OCI-LY3 (cell line): ENCODE measurements around the gene PFKFB4.
"Not testable (repeated sequence)": the region's sequence is repeated elsewhere in the genome, so short reads cannot be mapped to it uniquely, and the experiment has no call there.

Experiments
- H2AFZ ChIP-seq: fragments of 200-600, 300-600 bp; shearing (Covaris generic); 2 replicates; pipeline ENCODE4 v1.6.0; 2014; ENCODE audit warnings: antibody characterized with exemption, low read depth, low read length
- H3K27ac ChIP-seq: fragments of 200-600, 300-600 bp; sonication (generic); 2 replicates; pipeline ENCODE4 v1.5.1; 2014; ENCODE audit warnings: mild to moderate bottlenecking, low read length, moderate library complexity, mixed read lengths
- H3K27me3 ChIP-seq: fragments of 200-600, 300-600 bp; sonication (generic); 2 replicates; pipeline ENCODE4 v1.6.1; 2014; ENCODE audit warnings: low read depth, low read length, mixed read lengths
- H3K36me3 ChIP-seq: fragments of 200-600, 300-600 bp; sonication (generic); replicated peaks from 2 replicates; pipeline ENCODE3; 2014; ENCODE audit warnings: low read depth, low read length, mixed read lengths
- H3K4me1 ChIP-seq: fragments of 300-600, 200-600 bp; sonication (generic); 2 replicates; pipeline ENCODE4 v1.6.1; 2014; ENCODE audit warnings: low read length, mixed read lengths
- H3K4me2 ChIP-seq: fragments of 200-600, 300-600 bp; sonication (generic); 2 replicates; pipeline ENCODE4 v1.6.1; 2014; ENCODE audit warnings: low read length, mixed read lengths
- H3K4me3 ChIP-seq: fragments of 300-600, 200-600 bp; sonication (generic); 2 replicates; pipeline ENCODE4 v1.5.1; 2014; ENCODE audit warnings: antibody characterized with exemption, mild to moderate bottlenecking, low read length, moderate library complexity
- H3K79me2 ChIP-seq: fragments of 300-600, 200-600 bp; shearing (Covaris generic); 2 replicates; pipeline ENCODE4 v1.6.1; 2014; ENCODE audit warnings: mild to moderate bottlenecking, low read length, mixed read lengths
- H3K9ac ChIP-seq: fragments of 300-600, 200-600 bp; shearing (Covaris generic); 2 replicates; pipeline ENCODE4 v1.6.0; 2014; ENCODE audit warnings: mild to moderate bottlenecking, low read length, moderate library complexity
- H3K9me3 ChIP-seq: fragments of 200-600, 300-600 bp; shearing (Covaris generic); 2 replicates; pipeline ENCODE4 v1.6.1; 2014; ENCODE audit warnings: low read length, mixed read lengths; ENCODE audit not compliant: insufficient read depth
- H4K20me1 ChIP-seq: fragments of 200-600, 300-600 bp; sonication (generic); 2 replicates; pipeline ENCODE4 v1.6.1; 2016; ENCODE audit warnings: low read length, mixed read lengths; ENCODE audit not compliant: insufficient read depth
- EZH2phosphoT487 ChIP-seq: fragments of 200-600 bp; shearing (Covaris generic); IDR thresholded peaks from 2 replicates; pipeline ENCODE4 v1.6.1; 2018; ENCODE audit warnings: antibody characterized with exemption, mixed run types, low read depth
- TF ChIP-seq, protein P1 (sequence below): fragments of 200-600, 300-600 bp; sonication (generic); IDR thresholded peaks from 2 replicates; pipeline ENCODE4 v1.5.1; 2014; ENCODE audit warnings: antibody characterized with exemption, low read length, low read depth

The PFKFB4 gene

GRCh38 chr3:48493203-48493501, 63.5 kb downstream of the PFKFB4 start:
- no peaks in the 10 kb centered on the region for H3K79me2 ChIP-seq
- H3K9me3 ChIP-seq, result peaks cover 2% of the 10 kb centered on the region; the same call in 1 of the 2 replicates
- H3K27ac ChIP-seq, result peak overlapping the region; percentile 37
- H3K27me3 ChIP-seq, result no peaks in the 10 kb centered on the region
- 0 out of 2 replicates have a peak overlapping the region, but pooled peaks have one; percentile 64 for H3K4me2 ChIP-seq
- H3K36me3 ChIP-seq, result peaks cover 2% of the 10 kb centered on the region
- no peak overlapping the region for H3K9ac ChIP-seq
- H3K4me1 ChIP-seq, result peaks cover 13% of the 10 kb centered on the region
- TF ChIP-seq, protein P1, sequence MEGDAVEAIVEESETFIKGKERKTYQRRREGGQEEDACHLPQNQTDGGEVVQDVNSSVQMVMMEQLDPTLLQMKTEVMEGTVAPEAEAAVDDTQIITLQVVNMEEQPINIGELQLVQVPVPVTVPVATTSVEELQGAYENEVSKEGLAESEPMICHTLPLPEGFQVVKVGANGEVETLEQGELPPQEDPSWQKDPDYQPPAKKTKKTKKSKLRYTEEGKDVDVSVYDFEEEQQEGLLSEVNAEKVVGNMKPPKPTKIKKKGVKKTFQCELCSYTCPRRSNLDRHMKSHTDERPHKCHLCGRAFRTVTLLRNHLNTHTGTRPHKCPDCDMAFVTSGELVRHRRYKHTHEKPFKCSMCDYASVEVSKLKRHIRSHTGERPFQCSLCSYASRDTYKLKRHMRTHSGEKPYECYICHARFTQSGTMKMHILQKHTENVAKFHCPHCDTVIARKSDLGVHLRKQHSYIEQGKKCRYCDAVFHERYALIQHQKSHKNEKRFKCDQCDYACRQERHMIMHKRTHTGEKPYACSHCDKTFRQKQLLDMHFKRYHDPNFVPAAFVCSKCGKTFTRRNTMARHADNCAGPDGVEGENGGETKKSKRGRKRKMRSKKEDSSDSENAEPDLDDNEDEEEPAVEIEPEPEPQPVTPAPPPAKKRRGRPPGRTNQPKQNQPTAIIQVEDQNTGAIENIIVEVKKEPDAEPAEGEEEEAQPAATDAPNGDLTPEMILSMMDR, result no peak
- no peak for TF ChIP-seq EZH2phosphoT487
- no peaks in the 10 kb centered on the region for H4K20me1 ChIP-seq
- H2AFZ ChIP-seq, result 0 out of 2 replicates have a peak overlapping the region, but pooled peaks have one; percentile 70
- no peak overlapping the region for H3K4me3 ChIP-seq

GRCh38 chr3:48492461-48493202, 64.0 kb downstream of the PFKFB4 start:
- Histone ChIP-seq H3K4me1 (peaks cover 13% of the 10 kb centered on the region), H3K27ac (peak overlapping the region; percentile 37), H4K20me1 (no peaks in the 10 kb centered on the region), H3K27me3 (no peaks in the 10 kb centered on the region), H3K4me3 (peak overlapping the region; percentile 24), H3K36me3 (no peaks in the 10 kb centered on the region), H2AFZ (peak overlapping the region; percentile 70), H3K9me3 (no peaks in the 10 kb centered on the region), H3K9ac (peak overlapping the region; percentile 12; the same call in 1 of the 2 replicates), H3K79me2 (no peaks in the 10 kb centered on the region), H3K4me2 (peak overlapping the region; percentile 64)
- no peak for TF ChIP-seq EZH2phosphoT487
- TF ChIP-seq, protein P1, result no peak

GRCh38 chr3:48486952-48487351, 69.7 kb downstream of the PFKFB4 start:
- Histone ChIP-seq H3K9me3 (no peaks in the 10 kb centered on the region), H3K36me3 (no peaks in the 10 kb centered on the region)

GRCh38 chr3:48482822-48483221, 73.8 kb downstream of the PFKFB4 start:
- not testable (repeated sequence) for H4K20me1 ChIP-seq, H3K4me1 ChIP-seq, H3K4me3 ChIP-seq, H3K36me3 ChIP-seq, H3K27me3 ChIP-seq, H2AFZ ChIP-seq, H3K79me2 ChIP-seq, H3K4me2 ChIP-seq, H3K9ac ChIP-seq, H3K27ac ChIP-seq, H3K9me3 ChIP-seq

More at GRCh38 chr3:48486952-48487351, 69.7 kb downstream of the PFKFB4 start:
- no peaks in the 10 kb centered on the region for H4K20me1 ChIP-seq
- no peaks in the 10 kb centered on the region for H3K27me3 ChIP-seq
- H3K4me2 ChIP-seq, result no peak overlapping the region
- no peak overlapping the region for H3K27ac ChIP-seq
- H2AFZ ChIP-seq, result no peak overlapping the region
- H3K9ac ChIP-seq, result no peak overlapping the region
- no peak overlapping the region for H3K4me3 ChIP-seq
- TF ChIP-seq, protein P1, result no peak
- no peak for TF ChIP-seq EZH2phosphoT487
- peaks cover 4% of the 10 kb centered on the region for H3K4me1 ChIP-seq
- H3K79me2 ChIP-seq, result no peaks in the 10 kb centered on the region

GRCh38 chr3:48480891-48481290, 75.7 kb downstream of the PFKFB4 start:
- not testable (repeated sequence) for H3K27ac ChIP-seq, H3K27me3 ChIP-seq, H3K4me3 ChIP-seq, H3K9me3 ChIP-seq, H4K20me1 ChIP-seq, H3K4me2 ChIP-seq, H3K9ac ChIP-seq, H3K79me2 ChIP-seq, H2AFZ ChIP-seq, H3K4me1 ChIP-seq, H3K36me3 ChIP-seq
